Endothelial cell of hepatic sinusoid (primary cell): ENCODE measurements around the gene CYSTM1.

Source experiments
- in situ Hi-C: cut with HindIII; loops from 2 replicates; pipeline ENCODE4 v1.10.0; 2017; ENCODE audit warnings: low sequenced_read_pairs

Gene CYSTM1

GRCh38 chr5:140174465-140175366 is at the start of gene CYSTM1:
TSS of gene CYSTM1 (plus strand) at chr5:140175188. CDS start at chr5:140194466, 19,278 bp downstream.
- in situ Hi-C loops, result no loop called here

GRCh38 chr5:140125637-140126036 is 49.4 kb upstream of the CYSTM1 start, which contains the start of gene IGIP:
TSS of gene IGIP (plus strand) at chr5:140125937. CDS start at chr5:140128477, 2,540 bp downstream.
- in situ Hi-C loops, result no loop called here

GRCh38 chr5:140126315-140127012 is 48.5 kb upstream of the CYSTM1 start:
- in situ Hi-C loops, result no loop called here

DNA sequence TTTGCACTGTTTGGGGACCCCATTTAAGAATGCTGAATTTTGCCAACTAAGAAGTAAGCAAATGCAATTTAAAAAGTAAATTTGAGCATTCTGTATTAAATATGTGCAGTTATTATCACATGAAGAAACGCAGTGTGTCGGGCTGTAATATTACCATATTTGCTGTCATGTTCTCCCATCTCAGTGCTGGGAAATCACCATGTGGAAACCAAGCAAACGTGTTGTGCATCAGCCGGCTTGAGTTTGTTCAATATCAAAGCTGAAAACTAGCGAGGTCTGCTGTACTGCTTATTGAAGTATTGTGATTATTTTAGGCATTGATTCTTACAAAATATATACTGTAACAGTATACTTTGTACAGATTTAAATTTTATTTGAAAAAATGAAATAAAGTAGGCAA is 46.6 kb upstream of the CYSTM1 start:
- in situ Hi-C loops, result no loop called here

DNA sequence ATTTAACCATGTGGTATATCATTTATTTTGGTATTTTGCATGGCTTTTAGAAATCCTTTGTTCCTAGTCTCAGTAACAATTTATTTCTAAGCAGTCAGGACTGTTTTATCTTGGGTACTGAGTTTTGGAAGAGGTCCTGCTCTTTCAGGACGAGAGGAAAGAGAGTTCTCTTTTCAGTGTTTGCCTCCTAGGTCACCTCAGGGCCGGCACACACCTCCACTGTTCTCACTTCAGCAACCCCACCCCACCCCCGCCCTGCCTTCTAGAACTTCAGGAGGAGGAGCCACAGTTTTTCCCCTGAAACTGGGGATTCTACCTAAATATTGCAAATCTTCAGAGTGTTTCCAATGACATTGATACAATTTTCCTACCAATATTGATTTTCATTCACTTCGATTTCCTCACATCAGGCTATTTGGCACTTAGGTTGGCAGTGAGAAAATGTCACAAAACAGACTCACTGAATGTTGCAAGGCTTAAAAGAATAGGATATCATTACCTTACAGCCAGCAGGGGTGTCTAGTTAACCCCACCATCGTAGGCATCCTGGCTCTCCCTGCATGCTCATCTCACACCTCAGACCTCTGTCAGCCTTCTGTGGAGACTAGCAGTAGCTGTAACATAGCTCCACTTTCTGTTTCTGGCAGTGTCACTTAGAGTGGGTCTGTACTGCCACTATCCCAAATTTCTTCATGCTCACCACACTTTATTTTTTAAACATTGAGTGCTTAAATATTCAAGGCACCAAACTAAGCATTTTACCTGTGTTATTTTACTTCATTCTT is 43.8 kb upstream of the CYSTM1 start:
- in situ Hi-C loops, result no loop called here

DNA sequence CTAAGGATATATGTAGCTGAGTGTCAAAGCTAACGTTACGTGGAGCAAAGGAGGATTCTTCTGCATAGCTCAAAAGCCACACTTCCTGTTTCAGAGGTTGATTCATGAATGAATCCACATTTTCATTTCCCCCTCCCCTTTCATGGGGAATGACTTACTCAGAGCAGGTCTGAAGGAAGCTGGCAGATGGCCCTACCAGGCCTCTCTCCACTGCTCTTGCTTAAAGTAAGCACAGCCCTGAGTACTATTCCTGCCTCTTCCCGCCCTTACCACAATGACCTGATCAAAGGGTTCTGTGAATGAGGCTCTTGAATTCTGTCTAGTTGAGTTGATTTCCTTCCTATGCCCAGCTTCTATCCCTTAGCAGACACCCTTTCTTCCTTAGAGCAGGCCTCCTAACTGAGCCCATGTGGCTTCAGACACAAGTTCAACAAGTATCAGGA is 43.0 kb upstream of the CYSTM1 start:
- in situ Hi-C loops, result no loop called here

DNA sequence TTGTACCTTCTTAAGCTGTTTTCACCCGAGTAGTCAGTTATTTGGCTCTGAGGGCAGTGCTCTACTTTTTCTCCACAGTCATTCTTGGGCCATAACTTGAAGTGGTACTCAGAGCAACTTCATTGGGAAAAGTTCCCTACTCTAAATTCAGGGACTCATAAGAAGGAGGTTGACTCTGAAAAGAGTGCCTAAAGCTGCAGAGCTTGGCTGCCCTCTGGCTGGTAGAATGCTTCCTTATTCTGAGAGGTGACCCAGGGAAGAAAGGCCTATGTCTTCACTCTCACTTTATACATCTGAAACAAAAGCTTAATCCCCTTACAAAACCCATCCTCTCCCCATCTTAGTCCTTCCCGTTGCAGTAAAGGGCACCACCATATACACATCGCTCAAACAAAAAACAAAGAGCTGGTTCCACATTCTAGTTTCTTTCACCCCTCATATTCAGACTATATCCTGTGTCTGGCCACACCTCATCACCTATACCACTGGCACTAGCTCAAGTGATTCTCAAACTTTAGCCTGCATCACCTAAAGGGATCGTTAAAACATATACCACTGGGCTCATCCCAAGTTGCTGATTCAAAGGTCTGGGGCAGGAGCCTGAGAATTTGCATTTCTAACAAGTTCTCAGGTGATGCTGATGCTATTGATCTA is 41.3 kb upstream of the CYSTM1 start:
- in situ Hi-C loops, result no loop called here

DNA sequence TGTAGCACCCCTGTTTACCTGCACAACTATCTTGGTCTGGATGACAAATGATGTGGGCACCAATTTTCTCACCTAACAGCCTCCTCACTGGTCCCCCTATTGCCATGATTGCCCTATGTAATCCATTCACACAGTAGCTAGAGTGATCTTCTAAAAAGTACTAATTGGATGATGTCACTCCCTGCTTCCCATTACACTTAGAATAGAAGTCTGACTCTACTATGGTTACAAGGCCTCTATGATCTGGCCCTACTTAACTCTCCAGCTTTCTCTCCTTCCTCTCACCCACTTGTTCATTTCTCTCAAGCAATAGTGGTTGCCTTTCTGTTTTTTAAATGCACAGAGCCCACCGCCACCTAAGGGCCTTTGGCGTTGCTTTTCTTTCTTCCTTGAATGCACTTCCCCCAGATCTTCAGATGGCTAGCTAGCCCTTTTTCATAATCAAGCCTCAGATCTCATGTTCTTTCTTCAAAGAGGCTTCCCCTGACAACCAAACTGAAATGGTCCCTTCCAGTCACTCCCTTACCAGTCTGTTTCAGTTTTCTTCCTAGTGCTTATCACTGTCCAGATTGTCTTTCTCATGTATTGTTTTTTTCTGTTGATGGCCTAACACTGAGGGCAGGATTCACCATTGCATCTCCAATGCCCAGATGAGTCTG is 40.6 kb upstream of the CYSTM1 start:
- in situ Hi-C loops, result no loop called here

GRCh38 chr5:140135127-140135526 is 39.9 kb upstream of the CYSTM1 start:
- in situ Hi-C loops, result no loop called here

DNA sequence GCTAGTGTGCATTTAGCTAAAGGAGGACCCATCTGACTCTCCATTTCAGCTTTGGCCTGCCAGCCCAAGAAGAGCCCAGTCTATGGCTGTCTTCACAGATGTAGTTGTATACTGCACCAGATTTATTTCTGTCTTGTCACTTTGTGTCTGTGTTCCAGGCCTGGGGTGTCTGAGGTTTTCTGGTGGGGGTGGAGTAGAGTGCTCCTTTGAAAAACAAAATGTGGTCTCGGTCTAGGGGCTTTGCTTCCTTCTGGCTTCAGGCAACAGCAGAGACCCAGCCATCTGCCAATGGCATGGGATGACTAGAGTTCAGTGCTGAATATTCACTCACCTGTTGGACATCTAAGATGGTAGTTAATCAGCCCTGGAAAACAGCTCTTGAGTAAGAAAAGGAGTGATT is 38.4 kb upstream of the CYSTM1 start:
- in situ Hi-C loops, result no loop called here

DNA sequence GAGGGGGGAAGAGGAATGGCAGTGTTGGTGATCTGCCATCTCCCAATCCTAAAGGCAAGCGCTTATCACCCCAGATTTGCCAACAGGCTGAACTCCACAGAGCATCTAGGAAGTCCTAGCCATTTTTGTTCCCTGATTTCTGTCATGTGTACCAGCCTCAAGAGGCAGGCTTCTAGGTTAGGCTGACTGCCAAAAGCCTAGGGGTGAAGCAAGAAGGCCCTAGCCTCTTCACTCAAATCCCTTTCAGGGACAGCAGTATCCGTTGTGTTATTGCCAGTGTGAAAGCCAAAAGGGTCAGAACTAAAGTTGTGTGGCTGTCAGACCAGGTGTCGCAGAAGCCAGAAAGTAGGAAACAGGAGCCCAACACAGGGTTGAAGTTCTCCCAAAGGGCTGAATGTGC is 34.6 kb upstream of the CYSTM1 start:
- in situ Hi-C loops, result no loop called here

DNA sequence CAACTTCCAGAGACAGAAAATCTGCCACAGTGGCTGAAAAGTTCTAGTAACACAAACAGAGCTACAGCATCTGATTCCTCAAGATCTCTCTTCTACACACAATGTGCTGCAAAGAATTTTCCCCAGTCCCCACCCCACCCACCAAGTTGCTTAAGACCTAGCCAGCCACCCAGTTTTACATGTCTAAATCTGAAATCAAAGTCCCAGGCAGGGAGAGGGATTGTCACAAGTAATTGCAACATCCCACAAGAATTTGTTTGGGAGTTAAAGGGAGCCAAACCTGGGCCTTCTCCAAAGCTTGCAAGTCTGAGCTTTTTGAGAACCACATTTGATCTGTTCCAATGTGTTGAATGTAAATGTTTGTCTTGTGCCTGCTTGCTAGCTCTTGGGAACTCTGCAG is 33.7 kb upstream of the CYSTM1 start:
- in situ Hi-C loops, result no loop called here

GRCh38 chr5:140142246-140142645 is 32.7 kb upstream of the CYSTM1 start:
- in situ Hi-C loops, result no loop called here

DNA sequence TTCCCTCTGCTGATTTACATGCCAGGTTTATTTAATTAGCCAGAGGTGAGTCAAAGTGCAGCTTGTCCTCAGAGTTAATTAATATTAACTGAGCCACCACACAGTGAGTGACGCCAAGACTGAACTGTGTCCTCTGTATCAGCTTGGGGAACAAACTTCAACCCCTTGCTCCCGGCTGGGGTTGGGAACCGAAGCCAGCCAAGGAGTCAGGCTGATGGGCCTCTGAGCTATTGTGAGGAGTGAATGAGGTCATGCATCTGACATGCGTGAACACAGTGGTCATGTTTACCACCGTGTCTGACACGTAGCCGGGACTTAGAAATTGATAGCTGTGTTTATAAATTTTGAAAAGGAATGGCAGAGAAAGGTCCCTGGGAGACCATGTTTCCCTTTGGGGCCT is 32.1 kb upstream of the CYSTM1 start:
- in situ Hi-C loops, result no loop called here

DNA sequence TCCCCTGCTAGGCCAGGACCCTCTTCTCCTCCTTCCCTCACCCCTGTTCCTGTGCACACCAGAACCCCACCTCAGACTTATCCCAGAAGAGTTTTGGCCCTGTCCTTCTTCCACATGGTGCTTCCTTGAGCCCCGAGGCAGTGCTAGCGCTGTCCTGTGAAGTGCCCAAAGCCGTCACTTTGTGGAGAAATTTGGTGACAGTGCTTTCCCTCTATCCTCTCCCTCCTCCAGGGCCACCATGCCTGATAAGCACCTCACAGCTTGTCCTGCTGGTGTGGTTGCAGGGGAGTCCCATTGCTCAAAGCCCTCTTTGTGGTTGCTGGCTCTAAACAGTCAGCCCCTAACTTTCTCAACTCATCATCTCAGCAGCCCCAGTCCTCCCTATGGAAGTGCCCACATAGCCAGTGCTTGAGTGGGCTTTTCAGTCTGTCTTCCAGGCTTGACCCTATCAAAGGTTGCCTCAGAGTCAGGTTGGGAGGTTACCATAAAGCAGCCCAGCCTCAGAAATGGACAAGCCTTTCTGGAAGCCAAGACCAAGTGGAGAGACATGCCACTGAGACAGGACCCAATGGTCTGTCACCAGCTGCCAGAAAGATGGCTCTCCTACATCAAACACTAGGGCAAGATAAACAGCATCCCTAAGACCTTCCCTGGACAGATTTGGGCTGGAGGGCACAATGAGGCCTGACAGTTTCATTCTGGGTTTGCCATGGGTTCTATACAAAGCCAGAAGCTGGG is 31.3 kb upstream of the CYSTM1 start:
- in situ Hi-C loops, result no loop called here

- in situ Hi-C loops, result no loop called here
These were observed 29.7 kb upstream of the CYSTM1 start for GRCh38 chr5:140145256-140145655.

GRCh38 chr5:140145818-140146522 is 29.0 kb upstream of the CYSTM1 start:
- in situ Hi-C loops, result no loop called here

GRCh38 chr5:140146523-140146842 is 28.5 kb upstream of the CYSTM1 start:
- in situ Hi-C loops, result no loop called here

DNA sequence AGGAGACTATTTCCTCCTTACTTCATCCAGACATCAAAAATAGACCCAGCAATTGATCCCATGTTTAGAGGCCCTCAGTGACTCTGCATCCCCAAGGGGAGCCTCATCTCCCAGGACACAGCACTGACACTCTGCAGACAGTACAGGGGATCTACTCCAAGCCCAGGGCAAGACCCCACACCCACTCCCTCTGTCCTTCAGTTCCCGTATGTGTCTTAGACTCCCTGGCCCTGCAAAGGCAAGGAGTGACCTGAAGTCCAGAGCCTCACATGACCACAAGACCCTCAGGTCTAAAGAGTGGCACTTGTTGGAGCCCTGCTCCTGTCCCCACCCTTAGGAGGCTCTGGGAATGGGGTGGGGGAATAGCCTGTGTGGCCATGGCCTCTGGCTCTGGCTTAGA is 27.5 kb upstream of the CYSTM1 start:
- in situ Hi-C loops, result no loop called here
